ENCODE data around the gene WDFY3.

Gene WDFY3

DNA sequence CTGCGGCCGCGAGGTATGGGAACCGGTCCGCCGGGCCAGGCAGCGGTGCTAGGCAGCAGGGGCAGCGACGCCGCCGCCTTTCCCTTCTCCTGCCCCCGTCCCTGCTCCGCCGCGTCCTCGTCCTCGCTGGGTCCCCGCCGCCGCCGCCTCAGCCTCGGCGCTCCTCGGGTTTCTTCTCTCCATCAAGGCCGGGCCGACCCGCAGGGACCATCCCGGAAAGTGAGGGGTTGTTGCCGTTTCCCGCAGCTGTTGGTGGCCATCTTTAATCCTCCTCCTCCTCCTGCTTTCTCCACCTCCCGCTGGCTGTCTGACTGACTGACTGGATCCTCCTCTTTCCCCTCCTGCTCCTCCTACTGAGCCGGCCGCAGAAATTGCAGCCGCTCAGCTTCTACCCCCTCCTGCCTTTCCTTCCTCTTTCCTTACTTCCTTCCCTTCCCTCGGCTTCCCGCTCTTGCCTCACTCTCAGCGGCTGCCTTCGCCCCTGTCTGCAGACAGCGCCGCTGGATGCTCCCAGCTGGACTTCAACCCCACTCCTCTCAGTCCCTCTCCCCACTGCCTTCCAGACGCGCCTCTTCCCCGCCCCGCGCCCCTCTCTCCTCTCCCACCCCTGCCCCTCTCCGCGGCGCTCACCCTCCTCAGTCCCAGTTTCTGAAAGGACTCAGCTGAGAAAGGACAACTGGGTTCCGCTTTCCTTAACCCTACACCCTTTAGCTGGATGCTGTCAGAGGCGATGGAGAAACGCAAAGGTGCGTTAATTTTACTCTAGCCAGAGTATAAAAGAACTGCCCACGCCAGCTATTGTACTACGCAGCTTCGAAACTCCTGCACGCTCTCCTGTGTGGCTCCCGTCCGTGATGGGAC lies at the start of gene WDFY3:
Gene WDFY3, minus strand, starts transcription at position 309 of the 861 bp plus-strand sequence. CDS start 106,099 bp downstream, outside the sequence.
- DNase-seq (ENCODE audit: low read depth): peak; percentile 80

DNA sequence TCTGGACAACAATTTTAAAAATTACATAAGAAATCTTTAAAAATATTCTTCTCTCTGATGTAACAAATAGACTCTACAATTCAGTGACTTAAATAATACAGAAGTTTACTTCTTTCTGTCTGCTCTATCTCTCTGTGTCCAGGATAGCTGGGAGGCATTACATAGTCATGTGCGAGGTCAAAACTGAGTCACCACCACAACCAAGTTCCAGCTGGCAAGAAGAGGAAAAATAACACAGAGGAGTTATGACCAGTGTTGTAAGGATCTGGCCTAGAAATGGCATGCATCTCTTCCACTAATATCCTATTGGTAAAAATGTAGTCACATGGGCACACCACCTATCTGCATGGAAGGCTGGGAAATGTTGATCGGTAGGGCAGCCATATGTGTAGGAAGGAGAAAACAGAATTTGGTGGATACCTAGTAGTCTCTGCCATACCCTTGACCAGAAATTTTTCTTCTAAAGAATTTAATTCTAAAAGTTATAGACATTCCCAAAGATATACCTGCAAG lies 39.4 kb upstream of the WDFY3 start:
- peak; percentile 69 for DNase-seq (ENCODE audit: low read depth)

- no peak for DNase-seq (ENCODE audit: low read depth)
These were observed 33.9 kb upstream of the WDFY3 start for GRCh38 chr4:85000343-85000742.

DNA sequence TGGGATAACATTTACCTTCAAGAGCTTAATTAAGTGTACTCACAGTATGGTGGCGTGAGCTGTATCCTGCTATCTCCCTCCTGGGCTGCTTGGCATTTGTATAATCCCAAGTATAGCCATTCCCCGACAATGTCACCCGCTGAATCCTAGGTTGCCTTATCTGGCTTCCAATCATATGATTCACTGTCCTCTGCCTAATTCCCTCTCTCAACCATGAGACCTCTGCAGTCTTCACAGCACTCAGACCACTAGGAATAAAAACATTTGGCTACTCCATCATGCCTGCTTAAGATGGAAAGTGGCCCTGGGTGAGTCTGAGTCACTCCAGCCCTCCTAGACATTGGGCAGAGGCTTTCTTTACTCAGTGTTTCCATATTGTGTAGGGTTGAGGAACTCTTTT lies 28.9 kb upstream of the WDFY3 start:
- no peak for DNase-seq (ENCODE audit: low read depth)

GRCh38 chr4:84994280-84994679 lies 27.8 kb upstream of the WDFY3 start:
- DNase-seq (ENCODE audit: low read depth): no peak

GRCh38 chr4:84985952-84986351 lies 19.5 kb upstream of the WDFY3 start:
- no peak for DNase-seq (ENCODE audit: low read depth)

DNA sequence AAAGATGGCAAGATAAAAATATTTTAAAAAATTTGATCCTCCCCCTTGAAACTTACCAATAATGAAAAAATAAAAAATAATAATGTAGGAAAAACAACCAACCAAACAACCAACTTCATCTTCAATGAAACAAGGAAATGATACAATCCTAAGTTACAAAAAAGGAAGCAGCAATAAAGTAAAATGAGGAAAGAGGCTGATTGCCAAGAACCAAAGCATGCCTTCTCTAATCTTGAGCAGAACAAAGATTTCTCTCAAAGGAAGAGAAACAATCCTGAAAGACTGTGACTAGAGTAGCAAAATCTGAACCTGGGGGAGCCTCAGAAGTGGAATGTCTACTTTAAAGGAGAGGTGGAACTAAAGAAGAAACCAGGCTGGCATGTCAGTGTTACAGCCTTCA lies 10.9 kb upstream of the WDFY3 start:
- DNase-seq (ENCODE audit: low read depth): no peak

- DNase-seq (ENCODE audit: low read depth): no peak
These were observed 7.4 kb upstream of the WDFY3 start for GRCh38 chr4:84973856-84974255.

DNA sequence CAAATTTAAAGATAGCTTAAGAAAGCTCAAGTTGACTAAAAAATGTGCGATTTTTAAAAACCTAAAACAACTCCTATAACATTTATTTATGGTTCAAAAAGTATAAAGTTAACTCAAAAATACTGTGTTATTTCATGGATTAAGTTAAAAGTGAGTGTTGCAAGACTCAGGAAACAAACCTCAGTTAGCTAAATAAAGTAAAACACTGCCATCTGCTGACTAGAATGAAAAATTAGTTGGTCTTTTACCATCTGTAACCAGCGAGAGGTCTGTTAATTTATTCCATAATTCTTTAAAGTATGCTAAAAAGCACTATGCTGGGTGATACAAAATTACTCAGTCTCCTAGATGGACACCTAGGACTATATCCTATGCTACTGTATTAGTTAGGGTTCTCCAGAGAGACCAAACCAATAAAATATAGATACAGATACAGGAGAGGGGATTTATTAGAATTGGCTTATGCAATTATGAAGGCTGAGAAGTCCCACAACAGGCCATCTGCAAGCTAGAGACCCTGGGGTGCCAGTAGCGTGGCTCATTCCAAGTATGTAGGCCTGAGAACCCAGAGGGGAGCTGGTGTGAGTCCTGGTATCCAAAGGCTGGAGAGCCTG lies 4.9 kb upstream of the WDFY3 start:
- no peak for DNase-seq (ENCODE audit: low read depth)

DNA sequence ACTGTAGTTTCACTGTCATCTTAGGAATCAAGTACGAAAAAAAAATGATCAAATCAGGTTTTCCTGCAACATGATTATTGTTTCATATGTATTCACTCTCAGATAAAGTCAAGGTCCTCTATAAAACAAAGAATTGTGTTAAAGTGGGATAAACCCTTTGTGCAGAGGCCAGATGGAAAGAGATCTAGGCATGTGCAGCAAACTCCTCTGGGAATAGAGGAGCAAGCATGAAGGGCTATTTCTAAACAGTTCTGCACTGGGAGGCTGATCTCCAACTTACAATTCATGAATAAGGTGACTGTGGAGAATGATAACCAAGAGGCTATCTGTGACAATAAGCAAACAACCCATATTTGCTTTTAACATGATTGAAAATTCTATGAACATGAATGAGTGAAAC lies 2.4 kb upstream of the WDFY3 start:
- no peak for DNase-seq (ENCODE audit: low read depth)

DNA sequence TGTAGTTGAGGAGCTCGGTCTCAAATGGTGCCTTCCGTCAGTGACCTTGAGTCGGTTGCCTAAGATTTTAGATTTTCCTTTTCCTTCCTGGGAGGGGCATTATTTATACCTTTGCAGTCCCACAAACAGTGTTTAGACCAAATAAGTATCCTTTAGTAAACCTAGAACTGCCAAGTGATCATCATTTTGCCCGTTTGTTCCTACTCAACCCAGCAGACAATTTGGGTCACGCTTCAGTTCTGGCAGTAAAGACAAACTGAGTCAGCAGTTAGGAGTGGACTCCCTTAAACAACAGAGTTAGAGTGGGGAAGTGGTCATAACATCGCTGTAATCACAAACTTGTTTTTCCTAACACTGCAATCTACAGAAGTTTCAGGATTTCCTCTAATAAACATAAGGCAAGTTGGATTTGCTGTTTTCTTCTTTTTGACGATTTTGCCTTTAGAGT lies 777 bp upstream of the WDFY3 start:
- DNase-seq (ENCODE audit: low read depth): no peak

- no peak for DNase-seq (ENCODE audit: low read depth)
These were observed 723 bp downstream of the WDFY3 start for GRCh38 chr4:84965553-84966381.

DNA sequence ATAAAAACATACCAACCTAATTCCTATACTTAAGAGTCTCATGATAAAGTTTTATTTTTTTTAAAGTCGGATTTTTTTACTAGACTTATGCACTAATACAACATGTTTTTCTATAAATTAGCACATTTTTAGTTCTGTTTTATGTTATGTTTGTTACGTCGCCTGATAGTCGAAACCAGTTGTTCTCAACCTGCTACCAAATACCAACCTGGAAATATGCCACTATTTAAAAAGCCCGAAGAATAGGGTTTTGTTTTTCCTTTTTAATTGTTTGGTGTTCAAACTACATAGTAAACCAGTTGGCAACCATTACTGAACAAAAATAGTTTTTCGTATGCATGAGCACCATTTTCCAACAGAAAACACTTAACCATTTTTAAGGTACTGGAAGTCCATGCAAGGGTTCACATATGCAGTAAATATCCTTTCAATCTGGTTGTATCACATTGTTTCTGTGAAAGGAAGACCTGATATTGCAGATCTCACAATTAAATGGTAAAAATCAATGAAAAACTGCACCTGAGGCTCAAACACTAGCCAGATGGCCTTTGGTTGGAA lies 1.4 kb downstream of the WDFY3 start:
- no peak for DNase-seq (ENCODE audit: low read depth)

DNA sequence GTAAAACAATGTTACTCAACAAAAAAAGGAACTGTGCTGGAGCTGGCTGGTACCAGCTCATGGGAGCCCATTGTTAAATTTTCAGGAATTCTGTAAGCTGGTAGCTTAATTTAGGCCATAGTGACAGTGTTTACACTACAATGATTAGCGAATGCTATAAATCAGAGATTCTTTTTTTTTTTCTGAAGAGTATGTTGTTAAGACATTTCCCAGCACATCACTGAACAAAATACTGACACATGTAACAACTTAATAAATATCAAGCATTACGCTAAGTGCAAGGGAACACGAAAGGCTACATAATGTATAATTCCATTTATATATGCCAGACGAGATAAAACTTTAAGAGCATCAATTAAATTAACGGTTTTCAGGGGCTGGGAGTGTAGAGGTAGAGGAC lies 4.4 kb downstream of the WDFY3 start:
- DNase-seq (ENCODE audit: low read depth): no peak

- DNase-seq (ENCODE audit: low read depth): no peak
These were observed 8.1 kb downstream of the WDFY3 start for GRCh38 chr4:84958434-84958833.

- DNase-seq (ENCODE audit: low read depth): no peak
These were observed 8.7 kb downstream of the WDFY3 start for GRCh38 chr4:84957514-84958420.

GRCh38 chr4:84956014-84956413 lies 10.5 kb downstream of the WDFY3 start:
- DNase-seq (ENCODE audit: low read depth): no peak

DNA sequence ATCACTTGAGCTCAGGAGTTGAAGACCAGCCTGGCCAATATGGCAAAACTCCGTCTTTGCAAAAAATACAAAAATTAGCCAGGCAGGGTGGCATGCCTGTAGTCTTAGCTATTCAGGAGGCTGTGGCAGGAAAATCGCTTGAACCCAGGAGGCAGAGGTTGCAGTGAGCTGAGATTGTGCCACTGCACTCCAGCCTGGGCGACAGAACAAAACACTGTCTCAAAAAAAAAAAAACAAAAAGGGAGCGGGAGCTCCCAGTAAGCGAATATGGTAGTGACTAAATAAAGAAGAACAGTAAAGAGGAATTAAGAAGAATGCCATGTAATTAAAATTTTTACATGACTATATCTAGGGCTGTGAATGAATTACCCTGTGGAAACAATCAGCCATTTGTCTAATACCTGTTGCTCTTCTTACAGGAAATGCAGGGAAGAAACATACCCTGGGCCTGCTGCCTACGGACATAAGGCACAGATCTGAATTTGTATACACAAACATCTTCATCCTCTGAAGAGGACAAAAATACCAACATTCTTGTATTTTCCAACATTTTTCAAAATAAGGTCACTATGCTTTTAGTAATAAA lies 11.4 kb downstream of the WDFY3 start:
- DNase-seq (ENCODE audit: low read depth): no peak

DNA sequence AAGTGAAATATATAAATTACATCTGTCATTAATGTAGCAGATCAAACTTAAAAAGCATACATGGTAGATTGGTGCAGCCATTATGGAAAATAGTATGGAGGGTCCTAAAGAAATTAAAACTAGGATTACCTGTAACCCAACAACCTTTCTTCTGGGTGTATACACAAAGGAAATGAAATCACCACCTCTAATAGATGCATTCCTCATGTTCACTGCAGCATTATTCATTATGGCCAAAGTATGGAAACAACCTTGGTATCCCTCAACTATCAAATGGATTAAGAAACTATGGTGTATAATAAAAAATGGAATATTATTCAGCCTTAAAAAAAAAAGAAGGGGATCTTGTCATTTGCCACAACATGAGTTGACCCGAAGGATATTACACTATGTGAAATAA lies 13.7 kb downstream of the WDFY3 start:
- DNase-seq (ENCODE audit: low read depth): no peak

GRCh38 chr4:84952004-84952403 lies 14.5 kb downstream of the WDFY3 start:
- DNase-seq (ENCODE audit: low read depth): no peak

GRCh38 chr4:84948056-84948455 lies 18.4 kb downstream of the WDFY3 start:
- no peak for DNase-seq (ENCODE audit: low read depth)
